Skeletal muscle cell (primary cell): Measurements from ENCODE around the gene TMEM170B.

Experiments used
- DNase-seq: peaks from one replicate; pipeline ENCODE4 v3.0.0-alpha.2; 2010; ENCODE audit warnings: low read depth
- H3K4me3 ChIP-seq: 2 replicates; pipeline ENCODE4 v1.5.1; 2011; ENCODE audit warnings: low read depth, mild to moderate bottlenecking, control low read depth, low read length, moderate library complexity

Gene TMEM170B

GRCh38 chr6:11537229-11538051, at the start of gene TMEM170B:
Gene TMEM170B, plus strand, starts transcription at chr6:11537749. Its CDS starts 529 bp downstream, at chr6:11538278.
- peak; percentile 41 for DNase-seq
- H3K4me3 ChIP-seq, result peak within 1 kb of the TSS; percentile 62

- no peak for DNase-seq
- no peak overlapping the region for H3K4me3 ChIP-seq
Measured at GRCh38 chr6:11490996-11491395, 46.6 kb upstream of the TMEM170B start.

- H3K4me3 ChIP-seq, result no peak overlapping the region
- no peak for DNase-seq
Measured at GRCh38 chr6:11491596-11492463, 45.7 kb upstream of the TMEM170B start.

GRCh38 chr6:11492464-11493290, 44.9 kb upstream of the TMEM170B start:
- no peak overlapping the region for H3K4me3 ChIP-seq

GRCh38 chr6:11493974-11494373, 43.6 kb upstream of the TMEM170B start:
- H3K4me3 ChIP-seq, result no peak overlapping the region
- no peak for DNase-seq

More at GRCh38 chr6:11492464-11493290, 44.9 kb upstream of the TMEM170B start:
- peak; percentile 17 for DNase-seq

GRCh38 chr6:11494786-11495564, 42.6 kb upstream of the TMEM170B start:
- DNase-seq, result no peak
- no peak overlapping the region for H3K4me3 ChIP-seq

- no peak for DNase-seq
- H3K4me3 ChIP-seq, result no peak overlapping the region
Measured at GRCh38 chr6:11495565-11496145, 41.9 kb upstream of the TMEM170B start.

- no peak overlapping the region for H3K4me3 ChIP-seq
- peak; percentile 37 for DNase-seq
Measured at GRCh38 chr6:11496152-11497060, 41.1 kb upstream of the TMEM170B start.

- no peak overlapping the region for H3K4me3 ChIP-seq
- no peak for DNase-seq
Measured at GRCh38 chr6:11497107-11497506, 40.4 kb upstream of the TMEM170B start.

- no peak overlapping the region for H3K4me3 ChIP-seq
- DNase-seq, result no peak
Measured at GRCh38 chr6:11497881-11498280, 39.7 kb upstream of the TMEM170B start.

GRCh38 chr6:11500008-11500407, 37.5 kb upstream of the TMEM170B start:
- no peak overlapping the region for H3K4me3 ChIP-seq
- peak; percentile 86 for DNase-seq

GRCh38 chr6:11509471-11509870, 28.1 kb upstream of the TMEM170B start:
- DNase-seq, result no peak

GRCh38 chr6:11514672-11515071, 22.9 kb upstream of the TMEM170B start:
- DNase-seq, result no peak
- H3K4me3 ChIP-seq, result no peak overlapping the region

More at GRCh38 chr6:11509471-11509870, 28.1 kb upstream of the TMEM170B start:
- H3K4me3 ChIP-seq, result no peak overlapping the region

GRCh38 chr6:11515763-11516162, 21.8 kb upstream of the TMEM170B start:
- no peak for DNase-seq

GRCh38 chr6:11522812-11523605, 14.5 kb upstream of the TMEM170B start:
- DNase-seq, result no peak
- no peak overlapping the region for H3K4me3 ChIP-seq

More at GRCh38 chr6:11515763-11516162, 21.8 kb upstream of the TMEM170B start:
- no peak overlapping the region for H3K4me3 ChIP-seq

GRCh38 chr6:11525468-11526155, 11.9 kb upstream of the TMEM170B start:
- no peak overlapping the region for H3K4me3 ChIP-seq
- peak; percentile 73 for DNase-seq
